GM12892 (cell line): Measurements from ENCODE around the gene COQ10A.

ENCODE experiments used
- POLR2A ChIP-seq: IDR thresholded peaks from 2 replicates; pipeline ENCODE4 v1.6.1; 2011; ENCODE audit warnings: low read depth, low read length, control low read depth
- POLR2AphosphoS5 ChIP-seq: IDR thresholded peaks from 2 replicates; pipeline ENCODE4 v1.6.1; 2011; ENCODE audit warnings: low read depth, low read length, control low read depth
- TAF1 ChIP-seq: IDR thresholded peaks from 2 replicates; pipeline ENCODE4 v1.6.1; 2011; ENCODE audit warnings: low read depth, mild to moderate bottlenecking, control low read depth, low read length, borderline replicate concordance

GRCh38 chr12:56260380-56260779 is 6.4 kb upstream of the COQ10A start:
- TF ChIP-seq POLR2AphosphoS5 (no peak), POLR2A (no peak), TAF1 (no peak)
